ENCODE results near the gene SCTR. TPM values are rescaled to one million over a fixed set of nuclear protein-coding genes. Genes with fewer than 3 reads are reported as not detected.

The SCTR gene
- total RNA-seq, 1 donor from 2014 or later, result not detected

GRCh38 chr2:119486196-119486827 is 38.0 kb downstream of the SCTR start:
- Mint-ChIP-seq H3K9me3 (ENCODE audit: unreplicated experiment) (no peaks in the 10 kb centered on the region), H3K4me1 (ENCODE audit: unreplicated experiment) (peaks cover 6% of the 10 kb centered on the region), H3K27me3 (ENCODE audit: unreplicated experiment) (peaks cover 24% of the 10 kb centered on the region), H3K27ac (ENCODE audit: unreplicated experiment) (no peak overlapping the region), H3K4me3 (ENCODE audit: unreplicated experiment) (no peak overlapping the region), H3K36me3 (ENCODE audit: unreplicated experiment) (no peaks in the 10 kb centered on the region)
- peak; percentile 73 for DNase-seq (ENCODE audit: extremely low spot score, unreplicated experiment)
- TF ChIP-seq, protein P1, sequence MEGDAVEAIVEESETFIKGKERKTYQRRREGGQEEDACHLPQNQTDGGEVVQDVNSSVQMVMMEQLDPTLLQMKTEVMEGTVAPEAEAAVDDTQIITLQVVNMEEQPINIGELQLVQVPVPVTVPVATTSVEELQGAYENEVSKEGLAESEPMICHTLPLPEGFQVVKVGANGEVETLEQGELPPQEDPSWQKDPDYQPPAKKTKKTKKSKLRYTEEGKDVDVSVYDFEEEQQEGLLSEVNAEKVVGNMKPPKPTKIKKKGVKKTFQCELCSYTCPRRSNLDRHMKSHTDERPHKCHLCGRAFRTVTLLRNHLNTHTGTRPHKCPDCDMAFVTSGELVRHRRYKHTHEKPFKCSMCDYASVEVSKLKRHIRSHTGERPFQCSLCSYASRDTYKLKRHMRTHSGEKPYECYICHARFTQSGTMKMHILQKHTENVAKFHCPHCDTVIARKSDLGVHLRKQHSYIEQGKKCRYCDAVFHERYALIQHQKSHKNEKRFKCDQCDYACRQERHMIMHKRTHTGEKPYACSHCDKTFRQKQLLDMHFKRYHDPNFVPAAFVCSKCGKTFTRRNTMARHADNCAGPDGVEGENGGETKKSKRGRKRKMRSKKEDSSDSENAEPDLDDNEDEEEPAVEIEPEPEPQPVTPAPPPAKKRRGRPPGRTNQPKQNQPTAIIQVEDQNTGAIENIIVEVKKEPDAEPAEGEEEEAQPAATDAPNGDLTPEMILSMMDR (IDR thresholded peaks at IDR 0.05), result no peak

DNA sequence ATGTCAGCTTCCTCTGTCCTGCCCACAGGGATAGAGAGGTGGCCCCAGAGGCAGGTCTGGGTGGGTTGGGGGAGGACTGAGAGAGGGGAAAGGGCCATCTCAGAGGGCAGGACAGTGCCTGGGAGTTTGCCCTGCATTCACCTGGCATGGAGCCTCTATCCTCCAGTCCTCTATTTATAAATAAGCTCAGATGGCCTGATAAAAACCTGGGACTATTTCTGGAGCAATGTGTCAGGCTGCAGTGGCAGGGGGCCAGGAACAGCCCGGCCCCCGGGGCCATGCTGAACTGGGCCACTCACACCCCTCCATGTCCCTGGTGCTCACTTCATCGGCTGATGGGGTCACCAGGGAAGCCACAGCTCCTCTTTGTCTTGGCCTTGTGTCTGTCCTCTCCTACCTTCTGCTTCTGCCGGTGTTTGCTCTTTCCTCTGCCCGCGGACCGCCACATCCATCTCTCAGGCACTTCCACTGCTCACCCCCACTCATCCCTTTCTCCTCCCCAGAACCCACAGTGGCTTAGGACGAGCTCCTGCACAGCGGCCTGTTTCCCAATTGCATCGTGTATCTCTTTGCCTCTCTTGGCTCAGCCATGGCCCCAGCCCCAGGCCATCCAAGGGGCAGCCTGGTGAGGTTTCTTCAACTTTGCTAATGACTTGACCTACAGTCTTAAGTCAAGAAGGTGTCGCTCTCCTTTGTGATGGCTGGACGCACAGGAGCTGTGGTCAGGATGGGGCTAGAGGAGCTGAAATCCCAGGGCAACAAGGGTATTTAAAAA is 38.8 kb downstream of the SCTR start:
- Mint-ChIP-seq H3K4me1 (ENCODE audit: unreplicated experiment) (peaks cover 4% of the 10 kb centered on the region), H3K27me3 (ENCODE audit: unreplicated experiment) (peaks cover 31% of the 10 kb centered on the region), H3K9me3 (ENCODE audit: unreplicated experiment) (no peaks in the 10 kb centered on the region), H3K36me3 (ENCODE audit: unreplicated experiment) (no peaks in the 10 kb centered on the region), H3K27ac (ENCODE audit: unreplicated experiment) (no peak overlapping the region), H3K4me3 (ENCODE audit: unreplicated experiment) (no peak overlapping the region)
- TF ChIP-seq, protein P1 (IDR thresholded peaks at IDR 0.05), result no peak
- DNase-seq (ENCODE audit: extremely low spot score, unreplicated experiment), result peak; percentile 75

- Mint-ChIP-seq H3K27ac (ENCODE audit: unreplicated experiment) (no peak overlapping the region), H3K36me3 (ENCODE audit: unreplicated experiment) (no peaks in the 10 kb centered on the region), H3K4me3 (ENCODE audit: unreplicated experiment) (no peak overlapping the region), H3K27me3 (ENCODE audit: unreplicated experiment) (peaks cover 37% of the 10 kb centered on the region), H3K4me1 (ENCODE audit: unreplicated experiment) (peaks cover 4% of the 10 kb centered on the region), H3K9me3 (ENCODE audit: unreplicated experiment) (no peaks in the 10 kb centered on the region)
- peak; percentile 64 for DNase-seq (ENCODE audit: extremely low spot score, unreplicated experiment)
- TF ChIP-seq, protein P1 (IDR thresholded peaks at IDR 0.05), result no peak
These were observed 39.4 kb downstream of the SCTR start for GRCh38 chr2:119484834-119485233.

DNA sequence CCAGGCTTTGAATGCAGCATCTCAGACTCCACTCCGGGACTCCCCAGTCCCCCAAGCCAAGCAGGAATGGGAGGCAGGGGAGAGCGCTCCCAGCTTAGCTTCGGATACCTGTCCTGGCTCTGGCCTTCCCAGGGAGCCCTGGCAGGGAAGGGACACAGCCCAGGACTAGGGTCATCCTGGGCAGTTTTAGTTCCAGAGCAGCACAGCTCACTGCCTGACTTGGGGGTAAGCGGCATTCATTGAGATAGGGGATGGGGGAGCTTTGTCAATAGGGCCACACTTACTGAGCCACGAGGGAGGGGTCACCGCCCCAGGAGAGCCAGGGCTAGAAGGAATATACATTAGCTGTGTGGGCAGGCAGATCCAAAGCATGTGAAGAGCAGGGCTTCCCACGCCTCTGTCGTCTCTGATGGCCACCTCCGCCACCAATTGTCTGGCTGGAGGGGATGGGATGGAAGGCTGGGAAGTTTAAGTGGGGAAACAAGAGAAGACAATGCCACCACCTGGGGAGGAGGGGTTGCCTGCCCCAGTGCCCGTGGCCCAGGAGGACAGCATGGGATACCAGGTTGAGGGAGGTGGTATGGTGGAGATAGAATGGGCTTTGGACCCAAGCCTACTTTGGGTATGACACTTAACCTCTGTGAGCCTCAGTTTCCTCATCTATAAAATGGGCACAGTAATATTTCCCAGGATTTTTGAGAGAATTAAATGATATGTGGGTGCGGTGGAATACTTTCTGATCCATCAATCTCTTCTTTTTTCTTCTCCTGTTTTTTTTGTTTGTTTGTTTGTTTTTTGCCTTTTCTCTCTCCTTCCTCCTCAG is 40.2 kb downstream of the SCTR start:
- no peak overlapping the region for H3K4me3 Mint-ChIP-seq (ENCODE audit: unreplicated experiment)
- H3K4me1 Mint-ChIP-seq (ENCODE audit: unreplicated experiment), result peaks cover 4% of the 10 kb centered on the region
- H3K36me3 Mint-ChIP-seq (ENCODE audit: unreplicated experiment), result no peaks in the 10 kb centered on the region
- TF ChIP-seq, protein P1 (IDR thresholded peaks at IDR 0.05), result no peak
- no peaks in the 10 kb centered on the region for H3K9me3 Mint-ChIP-seq (ENCODE audit: unreplicated experiment)
- H3K27ac Mint-ChIP-seq (ENCODE audit: unreplicated experiment), result no peak overlapping the region
- DNase-seq (ENCODE audit: extremely low spot score, unreplicated experiment), result peak; percentile 69
- peaks cover 41% of the 10 kb centered on the region for H3K27me3 Mint-ChIP-seq (ENCODE audit: unreplicated experiment)

- H3K4me1 Mint-ChIP-seq (ENCODE audit: unreplicated experiment), result peaks cover 4% of the 10 kb centered on the region
- no peaks in the 10 kb centered on the region for H3K36me3 Mint-ChIP-seq (ENCODE audit: unreplicated experiment)
- no peaks in the 10 kb centered on the region for H3K9me3 Mint-ChIP-seq (ENCODE audit: unreplicated experiment)
- H3K27me3 Mint-ChIP-seq (ENCODE audit: unreplicated experiment), result peaks cover 47% of the 10 kb centered on the region
- TF ChIP-seq, protein P1 (IDR thresholded peaks at IDR 0.05), result no peak
- no peak overlapping the region for H3K27ac Mint-ChIP-seq (ENCODE audit: unreplicated experiment)
- DNase-seq (ENCODE audit: extremely low spot score, unreplicated experiment), result peak; percentile 48
- H3K4me3 Mint-ChIP-seq (ENCODE audit: unreplicated experiment), result no peak overlapping the region
These were observed 40.9 kb downstream of the SCTR start for GRCh38 chr2:119483395-119483753.

Data from osteocyte (in vitro differentiated cells).